NCI-H82 (cell line): ENCODE measurements around the gene MRAP2.
A peak's percentile ranks its signal among the peaks of the same experiment; 100 is the strongest.

Experiments used
- DNase-seq: peaks from one replicate; lab custom pipeline; 2025; lab: John Stamatoyannopoulos, UW

The MRAP2 gene, protein sequence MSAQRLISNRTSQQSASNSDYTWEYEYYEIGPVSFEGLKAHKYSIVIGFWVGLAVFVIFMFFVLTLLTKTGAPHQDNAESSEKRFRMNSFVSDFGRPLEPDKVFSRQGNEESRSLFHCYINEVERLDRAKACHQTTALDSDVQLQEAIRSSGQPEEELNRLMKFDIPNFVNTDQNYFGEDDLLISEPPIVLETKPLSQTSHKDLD

DNA sequence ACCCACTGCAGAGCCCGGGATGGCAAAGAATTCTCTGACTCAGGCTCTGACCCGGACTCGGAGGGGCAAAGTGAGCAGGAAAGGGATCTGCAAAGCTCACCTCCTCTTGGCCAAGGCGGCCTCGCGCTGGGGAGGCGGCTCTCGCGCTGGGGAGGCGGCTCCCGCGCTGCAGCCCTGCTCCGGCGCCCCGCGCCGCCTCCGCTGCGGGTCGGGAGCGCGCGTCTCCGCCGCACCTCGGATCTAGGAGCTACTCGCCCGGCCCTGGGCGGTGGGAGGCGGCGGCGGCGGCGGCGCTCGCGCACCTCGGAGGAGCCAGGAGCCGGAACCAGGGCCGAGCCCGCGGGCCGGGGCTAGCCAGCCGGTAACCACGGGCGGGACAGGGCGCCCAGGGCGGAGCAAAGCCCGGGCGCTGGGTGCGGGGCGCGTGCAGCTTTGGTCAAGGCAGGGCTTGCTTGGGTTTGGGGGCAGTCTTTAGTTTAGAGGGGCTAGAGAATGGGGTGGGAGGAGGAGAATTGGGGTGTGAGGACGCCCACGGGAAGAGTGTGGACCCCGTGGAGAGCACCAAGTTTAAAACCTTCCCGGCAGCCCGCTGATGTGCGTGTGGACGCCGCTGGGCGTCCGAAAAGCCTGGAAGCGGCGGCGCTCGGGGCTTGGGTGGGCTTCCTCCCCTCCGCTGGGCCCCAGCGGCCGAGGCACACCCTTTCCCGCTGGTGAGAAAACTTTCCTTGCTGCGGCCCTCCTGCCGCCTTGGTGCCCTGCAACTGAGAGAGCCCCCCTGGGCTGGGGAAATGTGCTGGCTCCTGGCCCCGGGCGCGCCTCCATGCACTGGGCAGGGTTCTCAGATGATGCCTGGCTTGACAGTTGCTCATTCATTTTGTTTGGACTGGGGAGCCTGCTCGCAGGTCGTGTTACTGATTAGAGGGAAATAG, at the start of gene MRAP2:
MRAP2 (plus strand) TSS at position 250 of the 929 bp plus-strand sequence. CDS start 21,547 bp downstream, outside the sequence.
- peak; percentile 32 for DNase-seq

DNA sequence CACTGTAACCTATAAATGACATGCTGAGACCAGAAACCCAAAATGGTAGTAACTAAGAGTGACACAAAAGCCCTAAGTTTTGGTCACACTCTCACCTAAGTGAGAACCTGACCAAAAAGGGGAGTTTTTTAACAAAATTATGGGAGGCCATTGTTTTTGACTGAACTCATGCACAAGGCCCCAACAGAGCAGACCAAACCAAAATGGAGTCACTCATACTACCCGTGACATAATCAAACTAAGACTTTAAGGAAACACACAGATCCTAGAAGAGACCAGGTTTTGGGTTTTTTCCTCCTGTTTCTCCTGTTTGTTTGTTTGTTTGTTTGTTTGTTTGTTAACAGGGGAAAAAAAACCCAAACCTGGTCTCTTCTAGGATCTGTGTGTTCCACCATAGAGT, 49.2 kb upstream of the MRAP2 start:
- DNase-seq = no peak

DNA sequence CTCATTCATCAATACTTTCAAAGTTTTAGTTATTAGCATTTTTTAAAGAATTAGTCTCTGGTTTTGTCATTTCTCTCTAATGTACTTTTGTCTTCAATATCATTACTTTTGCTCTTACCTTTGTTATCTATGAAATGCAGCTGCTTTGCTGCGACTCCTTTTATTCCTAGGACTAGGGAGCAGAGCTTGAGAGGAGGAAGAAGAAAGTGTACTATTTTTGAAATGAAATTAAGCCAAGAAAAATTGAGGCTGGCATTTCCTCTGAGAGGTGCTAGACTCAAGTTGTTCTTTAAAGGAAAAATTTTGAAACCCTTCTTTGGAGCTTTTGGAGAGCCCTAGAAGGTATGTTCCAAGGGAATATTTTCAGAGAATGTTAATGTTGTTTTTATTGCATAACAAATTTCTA, 48.3 kb upstream of the MRAP2 start:
- DNase-seq = no peak

DNA sequence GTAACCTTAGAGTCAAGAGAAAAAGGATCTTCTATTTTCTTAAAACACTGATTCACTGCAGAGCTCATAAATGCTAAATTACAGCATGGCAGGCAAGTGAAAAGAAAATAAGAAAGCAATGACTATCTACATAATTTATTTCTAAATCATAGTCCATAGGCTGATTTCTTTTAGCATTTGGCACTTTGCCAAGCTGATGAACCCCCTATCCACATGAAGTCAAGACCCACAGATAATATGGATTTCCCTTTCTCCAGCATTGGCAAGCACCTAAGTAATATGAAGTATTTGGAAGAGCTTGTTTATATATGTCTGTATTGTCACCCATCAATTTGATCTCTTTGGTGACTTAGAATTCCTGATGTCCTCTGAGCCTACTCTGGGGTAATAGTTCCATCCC, 47.9 kb upstream of the MRAP2 start:
- no peak for DNase-seq

DNA sequence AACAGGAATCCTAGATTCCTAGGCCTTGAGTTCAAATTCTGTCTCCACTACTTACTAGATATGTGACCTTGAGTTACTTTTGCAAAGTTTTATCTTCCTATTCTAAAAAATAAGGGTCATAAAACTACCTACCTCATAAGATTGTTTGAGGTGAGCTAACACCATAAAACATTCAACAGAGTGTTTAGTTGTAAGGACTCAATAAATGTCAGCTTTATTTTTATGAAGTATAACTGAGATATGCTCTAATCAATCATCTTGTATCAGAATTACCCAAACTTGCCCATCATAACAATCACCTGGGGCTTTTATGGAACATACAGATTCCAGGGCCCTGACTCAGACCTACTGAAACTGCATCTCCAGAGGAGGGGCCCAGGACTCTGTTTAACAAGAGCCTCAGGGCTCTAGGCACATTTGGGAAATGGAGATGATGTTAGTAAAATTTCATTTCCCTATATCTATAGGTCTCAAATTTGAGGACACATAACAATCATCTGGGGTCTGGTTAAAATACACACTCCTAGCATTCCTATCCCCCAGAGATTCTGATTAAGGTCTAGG, 35.5 kb upstream of the MRAP2 start:
- DNase-seq = no peak

DNA sequence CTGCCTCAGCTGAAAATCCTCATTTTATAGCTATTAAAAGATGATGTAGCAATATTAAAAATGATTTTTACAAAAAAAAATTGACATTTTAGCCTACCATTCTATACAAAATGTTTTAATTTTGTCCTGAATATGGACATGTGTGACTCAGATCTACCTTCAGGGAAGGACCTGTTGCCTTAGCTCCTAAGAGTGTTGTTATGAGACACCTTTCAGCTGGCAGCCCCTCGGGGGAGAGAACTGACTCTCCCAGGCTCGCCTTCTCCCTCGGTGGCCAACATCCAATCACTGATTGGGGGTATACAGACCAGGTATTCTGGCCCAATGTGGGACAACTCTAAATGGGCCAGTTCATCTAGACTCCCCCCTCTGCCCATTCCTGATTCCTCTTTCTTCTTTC, 32.5 kb upstream of the MRAP2 start:
- DNase-seq = no peak

DNA sequence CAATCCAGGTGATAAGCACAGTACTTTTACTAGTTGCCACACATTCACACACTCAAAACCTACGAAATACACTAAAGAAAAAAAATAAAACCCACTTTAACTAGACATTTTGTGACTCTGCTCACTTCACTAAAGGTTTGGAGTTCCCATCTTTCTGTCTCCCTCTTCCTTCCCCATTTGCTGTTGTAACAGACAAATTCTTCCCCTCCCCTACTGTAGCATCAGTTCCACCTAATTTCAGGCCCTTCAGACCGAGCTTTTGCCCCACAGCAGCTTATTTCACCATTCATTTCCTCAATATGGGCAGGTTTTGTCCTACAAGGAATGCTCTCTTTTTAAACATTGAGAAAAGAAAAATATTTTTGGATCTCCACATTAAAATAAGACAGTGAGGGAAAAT, 31.3 kb upstream of the MRAP2 start:
- DNase-seq = no peak

DNA sequence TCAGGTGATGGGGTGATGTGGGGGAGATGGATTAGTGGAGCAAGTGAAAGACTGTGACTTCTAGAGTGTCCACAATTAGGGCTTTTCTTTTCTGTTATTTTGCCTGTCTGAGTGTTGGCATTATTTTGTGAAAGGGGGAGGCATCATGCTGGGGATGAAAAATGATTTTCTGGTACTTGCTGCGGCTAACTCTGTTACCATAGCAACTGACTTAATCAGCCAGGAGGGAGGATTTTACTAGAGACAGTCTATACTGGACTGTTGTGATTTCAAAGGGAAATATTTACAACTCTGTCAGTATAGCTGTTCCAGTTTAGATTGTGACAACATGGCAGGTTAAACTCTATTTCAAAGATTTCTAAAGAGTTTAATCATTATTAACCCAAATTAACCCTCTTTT, 30.4 kb upstream of the MRAP2 start:
- no peak for DNase-seq

DNA sequence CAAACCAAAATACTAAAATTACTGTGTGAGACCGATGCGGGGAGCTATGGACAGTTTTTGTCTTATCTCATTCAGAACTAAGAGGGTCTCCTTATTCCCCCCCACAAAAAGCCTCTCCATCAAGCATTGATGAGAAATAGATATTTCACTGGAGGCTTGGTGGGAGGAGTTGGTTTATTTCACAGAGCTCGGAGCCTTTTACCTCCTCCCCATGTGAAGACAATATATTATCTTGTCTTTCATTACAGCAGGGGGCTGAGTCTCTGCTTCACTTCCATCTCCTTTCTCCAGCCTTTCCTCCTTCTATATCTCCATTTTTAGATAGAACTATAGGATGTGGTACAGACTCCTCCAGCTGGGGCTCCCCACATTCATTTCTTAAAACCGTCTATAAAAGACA, 29.9 kb upstream of the MRAP2 start:
- DNase-seq = no peak

DNA sequence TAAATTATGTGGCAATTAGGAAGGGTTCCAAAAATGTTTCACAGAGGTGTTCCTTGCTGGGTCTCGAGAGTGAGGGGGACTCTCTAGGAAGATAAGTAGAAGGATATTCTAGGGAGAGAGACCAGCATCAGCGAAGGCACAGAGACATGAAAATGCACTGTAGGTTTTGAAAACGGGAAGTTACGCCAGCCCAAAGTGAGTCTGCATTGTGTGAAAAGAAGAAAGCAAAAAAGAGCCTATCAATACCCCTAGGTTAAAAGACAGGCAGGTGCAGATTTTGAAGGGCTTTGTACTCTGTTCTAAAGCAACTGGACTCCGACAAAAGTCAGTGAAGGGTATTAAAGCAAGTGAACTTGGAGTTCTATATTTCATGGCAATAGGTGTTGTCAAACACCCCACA, 25.7 kb upstream of the MRAP2 start:
- no peak for DNase-seq

DNA sequence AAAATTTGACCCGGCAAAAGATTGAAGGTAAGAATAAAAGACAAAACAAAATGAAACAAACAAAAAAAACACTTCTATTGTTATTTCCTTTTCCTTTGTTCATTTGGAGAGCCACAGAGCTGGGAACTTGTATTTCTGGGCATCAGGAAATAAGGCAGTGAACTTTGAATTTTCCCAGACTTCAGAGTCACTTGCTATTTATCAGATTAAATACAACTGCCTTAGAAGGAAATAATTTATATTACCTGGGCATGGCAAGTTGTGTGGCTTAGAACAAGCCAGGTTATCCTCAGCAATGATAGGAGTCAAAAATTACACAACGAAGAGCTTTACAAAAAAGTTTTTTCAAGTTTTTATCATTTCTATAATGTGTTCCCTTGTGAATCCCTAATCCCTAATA, 20.2 kb upstream of the MRAP2 start:
- no peak for DNase-seq

DNA sequence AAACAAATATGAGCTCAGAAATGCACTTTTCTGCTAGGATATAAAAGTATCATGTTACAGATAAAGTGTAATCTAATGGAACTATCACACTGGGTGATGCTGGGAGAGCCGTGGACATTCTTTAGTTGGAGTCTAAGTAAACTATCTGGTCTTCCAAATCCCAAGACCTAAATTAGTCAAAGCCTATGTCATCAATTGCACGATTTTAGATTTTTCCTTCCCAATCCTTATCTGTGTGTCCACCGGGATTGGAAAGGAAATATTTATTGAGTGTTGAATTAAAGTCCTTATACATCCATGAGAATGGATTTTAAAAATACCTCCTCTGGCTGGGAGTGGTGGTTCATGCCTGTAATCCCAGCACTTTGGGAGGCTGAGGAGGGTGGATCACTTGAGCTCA, 19.6 kb upstream of the MRAP2 start:
- no peak for DNase-seq

DNA sequence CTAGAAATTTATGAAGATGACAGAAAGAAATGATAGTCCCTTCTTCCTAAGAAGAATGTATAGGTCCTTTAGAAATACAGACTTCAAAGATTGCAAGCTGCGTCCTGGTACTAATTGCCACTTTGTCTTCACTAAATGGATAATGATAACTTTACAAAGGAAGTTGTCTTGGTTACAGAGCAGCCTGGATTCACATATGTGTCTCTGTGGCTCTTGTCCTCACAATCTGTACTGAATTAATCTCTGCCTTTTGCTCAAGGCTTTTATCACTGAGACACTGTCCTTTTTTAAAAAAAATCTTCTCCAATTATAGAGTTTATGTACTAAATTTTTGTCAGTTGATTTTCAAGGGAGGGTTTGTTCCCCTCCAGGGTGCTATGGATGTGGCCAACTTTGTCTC, 17.5 kb upstream of the MRAP2 start:
- DNase-seq = no peak

DNA sequence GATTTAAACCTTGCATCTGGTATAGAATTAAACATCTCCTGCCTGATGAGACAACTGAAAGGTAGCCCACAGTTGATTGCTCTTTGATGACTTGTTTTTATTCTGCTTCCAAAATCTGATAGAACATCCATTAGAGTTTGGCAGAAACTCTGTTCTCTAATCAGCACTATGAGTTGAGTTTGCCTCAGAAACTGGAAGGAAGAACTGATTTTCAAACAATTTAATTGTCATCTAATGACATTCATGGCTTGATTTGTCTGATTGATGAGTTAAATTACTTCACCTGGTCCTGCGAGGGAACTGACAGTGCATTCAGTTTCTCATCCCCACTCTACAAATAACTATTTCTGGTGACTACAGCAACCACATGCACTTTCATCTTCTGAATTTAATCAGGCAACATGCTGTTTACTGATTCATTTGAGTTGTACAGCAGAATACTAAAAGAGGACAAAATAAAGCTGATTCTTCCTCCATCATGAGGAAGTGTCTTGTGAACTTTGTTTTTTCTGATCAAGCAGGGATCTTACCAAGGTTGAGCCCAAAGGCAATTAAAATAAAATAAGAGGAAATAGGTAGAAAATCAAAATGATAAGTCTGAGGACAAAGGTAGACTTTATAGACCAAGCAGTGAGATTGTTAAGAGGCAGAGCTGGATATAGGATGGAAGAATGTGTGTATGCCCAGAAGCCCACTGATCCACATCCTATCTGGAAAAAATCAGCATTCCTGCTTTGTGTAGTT, 15.7 kb upstream of the MRAP2 start:
- DNase-seq = no peak

DNA sequence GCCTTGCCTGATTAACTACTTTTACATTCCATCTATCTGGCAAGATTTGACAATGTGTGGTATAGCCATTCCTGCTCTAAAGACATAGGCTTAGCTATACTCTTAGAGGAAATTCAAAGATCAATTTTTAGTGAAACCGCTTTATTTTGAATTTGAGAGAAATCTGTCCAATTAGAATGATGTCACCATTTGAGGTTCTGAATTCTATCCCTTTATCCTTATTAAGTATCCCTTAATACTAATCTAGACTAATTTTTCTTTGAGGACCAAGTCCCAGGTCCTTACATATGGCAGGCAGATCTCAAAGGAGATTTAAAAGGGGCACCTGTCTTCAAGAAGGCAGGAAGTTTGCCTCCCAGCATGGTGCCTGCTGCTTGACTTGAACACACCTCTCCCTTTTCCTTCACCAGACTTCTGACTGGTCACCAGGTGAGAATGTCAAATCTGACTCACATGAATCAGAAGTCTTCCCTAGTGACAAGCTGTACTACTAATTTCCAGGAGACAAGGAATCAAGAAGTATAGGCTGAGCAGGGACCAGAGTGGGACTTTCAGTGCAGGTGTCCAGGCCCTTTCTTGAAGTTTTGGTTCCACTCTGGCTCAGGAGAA, 15.0 kb upstream of the MRAP2 start:
- DNase-seq = peak; percentile 35

DNA sequence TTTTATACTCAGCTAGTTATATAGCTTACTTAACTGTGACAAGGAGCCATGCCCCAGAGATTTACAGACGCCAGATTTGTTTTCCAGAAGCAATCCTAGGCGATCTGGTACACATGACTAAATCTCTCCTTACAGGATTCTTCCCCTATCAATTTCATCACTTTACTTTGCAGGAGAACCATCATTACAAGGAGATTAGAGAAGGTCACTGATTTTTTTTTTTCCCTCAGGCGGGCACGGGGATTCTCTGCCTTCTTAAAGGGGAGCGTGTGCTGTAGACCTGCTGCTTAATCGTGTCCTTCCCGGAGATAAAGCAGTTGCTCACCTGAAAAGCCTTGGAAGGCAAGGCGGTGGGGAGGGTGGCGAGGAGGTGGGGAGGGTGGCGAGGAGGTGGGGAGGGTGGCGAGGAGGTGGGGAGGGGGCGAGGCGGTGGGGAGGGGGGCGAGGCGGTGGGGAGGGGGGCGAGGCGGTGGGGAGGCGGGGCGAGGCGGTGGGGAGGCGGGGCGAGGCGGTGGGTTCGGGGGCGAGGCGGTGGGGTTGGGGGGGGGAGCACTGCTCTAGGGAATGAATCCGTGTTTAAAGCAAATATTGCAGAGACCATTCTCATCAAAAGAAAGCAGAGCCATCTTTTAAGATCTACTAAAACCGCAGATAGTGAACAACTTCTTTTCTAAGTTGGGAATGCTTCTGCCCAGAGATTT, 14.3 kb upstream of the MRAP2 start:
- DNase-seq = peak; percentile 73

DNA sequence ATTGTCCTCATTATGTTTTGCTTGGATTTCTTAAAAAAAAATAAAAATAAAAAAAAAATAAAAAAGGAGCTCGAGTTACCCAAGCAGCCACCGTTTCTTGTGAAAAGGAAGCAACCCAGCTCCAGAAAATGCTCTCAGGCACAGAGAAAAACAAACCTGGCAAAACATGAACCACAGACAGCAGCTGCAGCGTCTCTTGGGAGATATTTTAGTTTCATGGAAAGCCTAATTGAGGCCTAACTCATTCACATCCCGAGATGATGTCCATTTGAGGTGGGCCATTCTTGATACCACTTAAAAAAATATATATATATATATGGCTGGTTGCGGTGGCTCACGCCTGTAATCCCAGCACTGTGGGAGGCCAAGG, 13.7 kb upstream of the MRAP2 start:
- DNase-seq = no peak

DNA sequence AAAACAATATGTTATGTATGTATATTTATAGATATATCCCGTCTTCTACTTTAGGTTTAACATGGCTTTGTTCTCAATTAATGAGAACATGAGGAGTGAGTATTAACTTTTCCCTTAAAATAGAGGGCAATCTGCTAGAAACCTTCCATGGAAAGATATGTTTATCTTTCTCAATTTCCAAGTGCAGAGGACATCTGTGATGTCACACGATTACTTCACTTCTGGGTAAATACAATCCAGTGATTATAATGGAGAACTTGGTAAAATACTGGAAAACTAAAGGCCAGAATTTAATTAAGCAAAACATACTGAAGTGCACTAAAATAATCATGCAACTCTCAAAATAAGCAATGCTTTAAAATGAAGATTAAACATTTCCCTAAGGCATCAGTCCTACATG, 11.9 kb upstream of the MRAP2 start:
- DNase-seq = no peak

DNA sequence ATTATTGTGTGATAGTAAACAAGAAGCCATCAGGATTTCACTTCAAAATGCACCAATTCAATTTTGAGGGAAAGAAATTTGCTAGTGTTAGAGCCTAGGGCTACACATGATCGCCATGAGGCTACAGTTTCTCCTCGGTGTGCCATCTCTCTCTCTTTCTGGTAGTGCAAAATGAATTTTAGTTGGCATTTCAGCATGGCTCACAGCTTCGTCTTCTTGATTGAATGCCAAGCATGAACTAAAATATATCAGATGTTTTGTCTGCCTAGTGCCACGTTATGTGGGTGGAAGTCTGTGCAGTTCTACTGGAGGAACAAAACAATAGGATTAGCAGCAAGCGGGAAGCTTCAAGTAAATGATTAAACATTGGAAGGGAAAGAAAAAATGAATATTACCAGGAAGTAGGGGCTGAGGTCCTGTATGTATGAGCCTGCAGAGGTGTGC, 6.8 kb upstream of the MRAP2 start:
- no peak for DNase-seq

DNA sequence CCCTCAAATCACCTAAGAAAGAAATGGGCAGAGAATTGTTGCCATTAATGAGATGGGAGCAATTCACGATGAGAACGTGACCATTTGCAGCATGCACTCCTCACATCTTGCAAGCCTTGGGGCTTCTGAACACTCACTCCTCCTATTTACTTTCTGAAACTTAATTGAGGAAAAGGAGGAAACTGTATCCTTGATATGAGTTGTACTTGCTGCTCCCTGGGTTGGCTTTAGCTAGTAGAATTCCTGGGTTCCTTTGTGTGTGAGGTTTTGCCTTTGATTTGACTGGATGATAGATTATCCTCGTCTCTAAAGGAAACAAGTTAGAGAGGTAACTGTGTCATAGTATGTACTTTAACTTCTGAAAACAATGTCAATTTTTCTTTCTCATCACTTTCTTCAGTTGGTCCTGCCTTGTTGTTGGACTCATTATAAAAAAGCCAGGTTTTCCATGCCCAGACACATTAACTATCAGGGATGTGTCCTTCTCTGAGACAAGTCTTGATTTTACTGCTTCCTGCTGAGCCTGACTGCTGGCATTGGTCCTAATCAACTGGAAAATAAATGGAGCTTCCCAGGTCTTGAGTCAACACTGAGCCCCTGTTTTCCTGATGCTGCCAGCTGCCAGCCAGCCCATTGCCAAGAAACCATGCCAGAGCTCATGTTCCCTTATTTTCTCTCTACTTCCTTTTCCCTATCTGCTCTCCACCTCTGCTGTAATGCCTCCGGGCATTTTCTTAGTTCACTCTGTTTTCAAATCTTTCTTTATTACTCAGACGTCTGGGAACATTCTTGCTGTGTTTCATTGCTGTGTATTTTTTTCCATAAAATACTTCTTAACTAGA, 6.0 kb upstream of the MRAP2 start:
- no peak for DNase-seq

DNA sequence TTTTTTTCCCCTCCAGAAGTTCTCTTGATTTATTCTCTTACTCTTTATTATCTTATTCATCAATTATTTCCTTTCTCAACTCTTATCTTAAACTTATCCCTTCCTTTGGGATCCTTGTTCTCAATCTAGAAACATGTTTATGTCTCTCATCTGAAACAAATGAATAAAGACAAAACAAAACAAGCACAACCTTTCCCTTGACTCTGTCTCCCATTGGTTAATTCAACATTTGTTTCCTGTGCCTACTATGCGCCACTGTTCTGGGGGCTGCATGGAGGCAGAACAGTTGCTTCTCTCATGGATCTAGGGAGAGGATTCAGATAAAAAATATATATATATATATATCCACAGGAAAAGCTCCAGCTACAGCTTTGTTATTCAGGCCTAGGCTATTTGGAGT, 5.2 kb upstream of the MRAP2 start:
- no peak for DNase-seq
